Ishikawa (cell line): ENCODE results near the gene PCLO.

Experiments used
- CEBPB ChIP-seq: IDR thresholded peaks from 2 replicates; pipeline ENCODE4 v1.6.1; 2012
- CREB1 ChIP-seq: IDR thresholded peaks from 2 replicates; pipeline ENCODE4 v1.6.1; 2012; ENCODE audit warnings: low read depth
- EGR1 ChIP-seq: IDR thresholded peaks from 2 replicates; pipeline ENCODE4 v1.6.1; 2012
- EP300 ChIP-seq: IDR thresholded peaks from 2 replicates; pipeline ENCODE4 v1.6.1; 2012; ENCODE audit warnings: borderline replicate concordance
- FOXM1 ChIP-seq: IDR thresholded peaks from 2 replicates; pipeline ENCODE4 v1.6.1; 2012; ENCODE audit warnings: low read depth, borderline replicate concordance
- MAX ChIP-seq: IDR thresholded peaks from 2 replicates; pipeline ENCODE4 v1.6.1; 2012
- NFIC ChIP-seq: IDR thresholded peaks from 2 replicates; pipeline ENCODE4 v1.6.1; 2012
- RAD21 ChIP-seq: IDR thresholded peaks from 2 replicates; pipeline ENCODE4 v1.6.1; 2012; ENCODE audit warnings: low read depth
- REST ChIP-seq: IDR thresholded peaks from 2 replicates; pipeline ENCODE4 v1.6.1; 2012; ENCODE audit warnings: low read depth, mild to moderate bottlenecking
- TAF1 ChIP-seq: IDR thresholded peaks from 2 replicates; pipeline ENCODE4 v1.6.1; 2012; ENCODE audit warnings: low read depth, mild to moderate bottlenecking
- TCF12 ChIP-seq: IDR thresholded peaks from 2 replicates; pipeline ENCODE4 v1.6.1; 2012; ENCODE audit warnings: low read depth
- TEAD4 ChIP-seq: IDR thresholded peaks from 2 replicates; pipeline ENCODE4 v1.6.1; 2012
- YY1 ChIP-seq: IDR thresholded peaks from 2 replicates; pipeline ENCODE4 v1.6.1; 2012; ENCODE audit warnings: low read depth
- ZBTB7A ChIP-seq: IDR thresholded peaks from 2 replicates; pipeline ENCODE4 v1.6.1; 2012; ENCODE audit warnings: low read depth
- TF ChIP-seq, protein P1 (sequence below): IDR thresholded peaks from 2 replicates; pipeline ENCODE4 v1.6.1; 2012

Gene PCLO

DNA sequence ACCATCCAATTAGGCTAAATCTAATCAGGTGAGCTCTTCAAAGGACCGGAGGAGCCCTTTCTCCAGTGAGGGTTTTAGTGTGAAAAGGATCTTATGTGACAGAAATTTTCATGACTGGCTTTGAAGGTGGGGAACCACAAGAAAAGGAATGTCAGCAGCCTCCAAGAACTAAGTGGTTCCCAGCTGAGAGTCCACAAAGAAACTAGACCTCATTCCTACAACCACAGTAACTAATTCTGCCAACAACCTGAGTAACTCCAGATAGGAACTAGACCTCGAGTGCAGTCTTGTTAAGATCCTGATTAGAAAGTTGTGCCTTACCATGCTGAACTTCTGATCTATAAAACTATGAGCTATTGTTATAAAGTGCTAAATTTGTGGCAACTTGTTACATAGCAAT, 51.3 kb downstream of the PCLO start:
- TF ChIP-seq CEBPB: no peak

- TF ChIP-seq TAF1 (no peak), FOXM1 (no peak), EP300 (no peak), YY1 (no peak), NFIC (no peak), TCF12 (no peak), CEBPB (no peak), CREB1 (no peak), MAX (no peak)
- TF ChIP-seq, protein P1, sequence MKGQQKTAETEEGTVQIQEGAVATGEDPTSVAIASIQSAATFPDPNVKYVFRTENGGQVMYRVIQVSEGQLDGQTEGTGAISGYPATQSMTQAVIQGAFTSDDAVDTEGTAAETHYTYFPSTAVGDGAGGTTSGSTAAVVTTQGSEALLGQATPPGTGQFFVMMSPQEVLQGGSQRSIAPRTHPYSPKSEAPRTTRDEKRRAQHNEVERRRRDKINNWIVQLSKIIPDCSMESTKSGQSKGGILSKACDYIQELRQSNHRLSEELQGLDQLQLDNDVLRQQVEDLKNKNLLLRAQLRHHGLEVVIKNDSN: no peak
Measured at GRCh38 chr7:83109352-83109751, 53.3 kb downstream of the PCLO start.

DNA sequence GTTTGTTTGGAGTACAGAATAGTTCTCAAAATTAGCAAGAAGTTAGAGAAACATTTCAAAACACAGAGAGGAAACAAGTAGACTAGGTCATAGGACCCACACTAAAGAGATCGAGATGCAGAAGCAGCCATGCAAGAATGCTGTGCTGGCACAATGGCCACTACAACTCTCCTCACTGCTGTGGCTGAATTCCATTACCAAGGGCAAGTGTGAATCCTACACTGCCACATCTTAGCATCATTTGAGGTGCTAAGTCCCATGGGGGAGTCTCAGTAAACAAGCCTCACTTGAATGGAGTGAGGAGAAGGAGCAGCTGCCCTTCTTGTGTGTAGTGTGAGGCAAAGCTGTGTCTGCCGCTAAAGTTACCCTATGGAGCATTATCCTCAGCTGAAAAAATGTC, 56.7 kb downstream of the PCLO start:
- TF ChIP-seq MAX (no peak), EP300 (no peak), CREB1 (no peak)

- no peak for TF ChIP-seq EGR1
- no peak for TF ChIP-seq YY1
- TF ChIP-seq CREB1: no peak
- TF ChIP-seq ZBTB7A: no peak
- no peak for TF ChIP-seq EP300
- TF ChIP-seq, protein P1: no peak
- TF ChIP-seq RAD21: no peak
- no peak for TF ChIP-seq TCF12
- no peak for TF ChIP-seq REST
- no peak for TF ChIP-seq MAX
- no peak for TF ChIP-seq NFIC
- no peak for TF ChIP-seq CEBPB
- no peak for TF ChIP-seq TEAD4
- no peak for TF ChIP-seq TAF1
- TF ChIP-seq FOXM1: no peak
Measured at GRCh38 chr7:83105063-83105462, 57.6 kb downstream of the PCLO start.

DNA sequence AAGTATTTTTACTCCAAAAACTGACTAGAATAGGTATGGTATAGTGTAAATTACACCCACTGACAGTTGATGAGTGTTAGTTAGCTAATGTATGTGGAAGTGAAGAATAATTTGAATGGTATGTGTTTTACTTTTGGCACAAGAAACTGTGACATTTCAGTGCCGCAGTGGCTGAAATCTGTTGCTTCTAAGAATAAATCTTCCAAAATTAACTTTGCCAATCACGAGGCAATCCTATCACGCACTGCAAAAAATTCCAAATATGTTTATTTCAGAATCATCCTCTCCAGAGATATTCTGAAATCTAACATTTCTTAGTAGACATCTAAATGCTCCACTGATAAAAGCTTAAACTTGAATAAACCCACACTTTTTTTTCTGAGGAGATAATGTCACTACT, 61.2 kb downstream of the PCLO start:
- TF ChIP-seq TAF1 (no peak), CREB1 (no peak), TCF12 (no peak), MAX (no peak), YY1 (no peak), FOXM1 (no peak), EP300 (no peak), CEBPB (no peak), REST (no peak), TEAD4 (no peak), RAD21 (no peak), EGR1 (no peak), ZBTB7A (no peak), NFIC (no peak)
- TF ChIP-seq, protein P1: no peak

DNA sequence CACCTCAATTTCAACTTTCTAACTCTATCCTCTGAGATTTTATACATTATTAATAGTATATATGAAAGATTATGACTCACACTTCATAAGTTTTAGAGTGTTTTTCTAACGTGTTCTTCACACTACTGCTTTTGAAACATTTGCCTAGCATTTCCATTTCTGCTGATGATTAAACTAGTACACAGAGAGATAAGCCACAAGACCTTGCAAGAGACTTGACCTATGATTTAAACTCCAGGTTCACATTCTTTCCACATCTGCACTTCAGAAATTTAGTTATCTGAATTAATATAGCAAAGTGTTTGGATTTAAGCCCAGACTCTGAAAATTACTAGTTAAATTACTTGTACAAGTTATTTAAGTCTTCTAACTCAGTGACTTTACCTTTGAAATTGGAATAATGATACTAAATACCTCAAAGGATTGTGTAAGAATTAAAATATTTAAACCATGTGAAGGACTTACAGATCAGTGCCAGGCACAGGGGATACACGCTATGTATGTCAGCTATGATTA, 66.6 kb downstream of the PCLO start:
- TF ChIP-seq EGR1 (no peak), REST (no peak), CEBPB (no peak), ZBTB7A (no peak), EP300 (no peak), TCF12 (no peak), MAX (no peak), TEAD4 (no peak)
